Measurements from ENCODE around the gene MOK.

GRCh38 chr14:102215576-102216250, 89.3 kb downstream of the MOK start:
- TF ChIP-seq, protein P1, sequence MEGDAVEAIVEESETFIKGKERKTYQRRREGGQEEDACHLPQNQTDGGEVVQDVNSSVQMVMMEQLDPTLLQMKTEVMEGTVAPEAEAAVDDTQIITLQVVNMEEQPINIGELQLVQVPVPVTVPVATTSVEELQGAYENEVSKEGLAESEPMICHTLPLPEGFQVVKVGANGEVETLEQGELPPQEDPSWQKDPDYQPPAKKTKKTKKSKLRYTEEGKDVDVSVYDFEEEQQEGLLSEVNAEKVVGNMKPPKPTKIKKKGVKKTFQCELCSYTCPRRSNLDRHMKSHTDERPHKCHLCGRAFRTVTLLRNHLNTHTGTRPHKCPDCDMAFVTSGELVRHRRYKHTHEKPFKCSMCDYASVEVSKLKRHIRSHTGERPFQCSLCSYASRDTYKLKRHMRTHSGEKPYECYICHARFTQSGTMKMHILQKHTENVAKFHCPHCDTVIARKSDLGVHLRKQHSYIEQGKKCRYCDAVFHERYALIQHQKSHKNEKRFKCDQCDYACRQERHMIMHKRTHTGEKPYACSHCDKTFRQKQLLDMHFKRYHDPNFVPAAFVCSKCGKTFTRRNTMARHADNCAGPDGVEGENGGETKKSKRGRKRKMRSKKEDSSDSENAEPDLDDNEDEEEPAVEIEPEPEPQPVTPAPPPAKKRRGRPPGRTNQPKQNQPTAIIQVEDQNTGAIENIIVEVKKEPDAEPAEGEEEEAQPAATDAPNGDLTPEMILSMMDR (IDR thresholded peaks at IDR 0.05 in 4 of 5, conservative IDR thresholded peaks at IDR 0.05 in 1 of 5): no peak
- TF ChIP-seq POLR2A (IDR thresholded peaks at IDR 0.05): no peak
